IMR-90 (cell line): ENCODE measurements around the gene RSPH3. TPM values are rescaled to one million over a fixed set of nuclear protein-coding genes. Genes with fewer than 3 reads are reported as not detected.

Experiments used
- ATAC-seq: fragments of 200-7000 bp; cut with Tn5 transposase; 2 replicates; pipeline ENCODE4 v1.9.1; 2020; ENCODE audit warnings: low read depth, mild to moderate bottlenecking, moderate library complexity
- BruUV-seq: library from RNA; stranded (reverse); fragments of 400-500 nt; replicated peaks from 2 replicates; lab custom pipeline; 2021; lab: Mats Ljungman, UMichigan
- CTCF ChIA-PET: fragments of 300-600 bp; formaldehyde crosslinking; extraction: SDS; loops from one replicate; lab custom pipeline; 2021; ENCODE audit warnings: antibody characterized with exemption; lab: Yijun Ruan, JAX
- POLR2A ChIA-PET: fragments of 300-600 bp; sonication (Branson Sonifier 250); formaldehyde crosslinking; loops from one replicate; lab custom pipeline; 2022; ENCODE audit warnings: antibody characterized with exemption; ENCODE audit not compliant: unreplicated experiment; lab: Charles Lee
- DNase-seq: peaks from one replicate; pipeline ENCODE4 v3.0.0; 2013
- H2AFZ ChIP-seq: replicated peaks from 2 replicates; pipeline ENCODE3; 2013; ENCODE audit warnings: low read length, mild to moderate bottlenecking; ENCODE audit not compliant: poor library complexity
- H2AK5ac ChIP-seq: 2 replicates; pipeline ENCODE4 v1.6.1; 2013; ENCODE audit warnings: low read depth, low read length, inconsistent platforms
- H2AK9ac ChIP-seq: replicated peaks from 2 replicates; pipeline ENCODE3; 2013; ENCODE audit warnings: mild to moderate bottlenecking, low read depth, low read length, moderate library complexity; ENCODE audit not compliant: poor library complexity
- H2BK120ac ChIP-seq: 2 replicates; pipeline ENCODE4 v1.6.1; 2013; ENCODE audit warnings: low read depth, low read length, inconsistent platforms
- H2BK15ac ChIP-seq: 3 replicates; pipeline ENCODE4 v1.6.1; 2013; ENCODE audit warnings: low read depth, low read length, inconsistent platforms
- H2BK20ac ChIP-seq: 2 replicates; pipeline ENCODE4 v1.6.1; 2013; ENCODE audit warnings: low read depth, mild to moderate bottlenecking, inconsistent platforms, low read length, moderate library complexity
- H2BK5ac ChIP-seq: 2 replicates; pipeline ENCODE4 v1.6.1; 2013; ENCODE audit warnings: mild to moderate bottlenecking, low read depth, low read length, inconsistent platforms; ENCODE audit not compliant: poor library complexity, severe bottlenecking
- H3K14ac ChIP-seq: replicated peaks from 2 replicates; pipeline ENCODE4 v1.6.1; 2013; ENCODE audit warnings: low read depth, low read length, inconsistent platforms
- H3K18ac ChIP-seq: 2 replicates; pipeline ENCODE4 v1.6.1; 2013; ENCODE audit warnings: low read depth, low read length, control low read depth
- H3K23ac ChIP-seq: 2 replicates; pipeline ENCODE4 v1.6.1; 2013; ENCODE audit warnings: low read depth, low read length, inconsistent platforms
- H3K27ac ChIP-seq: 2 replicates; pipeline ENCODE4 v1.5.1; 2013; ENCODE audit warnings: mild to moderate bottlenecking, control low read depth, low read length; ENCODE audit not compliant: insufficient read depth
- H3K27me3 ChIP-seq: 2 replicates; pipeline ENCODE4 v1.6.1; 2013; ENCODE audit warnings: low read length; ENCODE audit not compliant: control insufficient read depth, insufficient read depth
- H3K36me3 ChIP-seq: 2 replicates; pipeline ENCODE4 v1.6.1; 2013; ENCODE audit warnings: low read length, mixed read lengths; ENCODE audit not compliant: control insufficient read depth, insufficient read depth
- H3K4ac ChIP-seq: 2 replicates; pipeline ENCODE4 v1.6.1; 2013; ENCODE audit warnings: low read depth, low read length, inconsistent platforms
- H3K4me1 ChIP-seq: 2 replicates; pipeline ENCODE4 v1.6.1; 2013; ENCODE audit warnings: low read length, mixed read lengths; ENCODE audit not compliant: control insufficient read depth, insufficient read depth
- H3K4me2 ChIP-seq: 2 replicates; pipeline ENCODE4 v1.6.1; 2013; ENCODE audit warnings: low read depth, mild to moderate bottlenecking, control low read depth, low read length, moderate library complexity
- H3K4me3 ChIP-seq: 2 replicates; pipeline ENCODE4 v1.5.1; 2013; ENCODE audit warnings: low read depth, mild to moderate bottlenecking, control low read depth, low read length, moderate library complexity; ENCODE audit not compliant: insufficient read depth
- H3K56ac ChIP-seq: 2 replicates; pipeline ENCODE4 v1.6.1; 2013; ENCODE audit warnings: low read length, inconsistent platforms; ENCODE audit not compliant: insufficient read depth; ENCODE audit errors: extremely low read depth
- H3K79me1 ChIP-seq, 2 experiments: 2 replicates each; pipeline ENCODE4 v1.6.1; 2013; ENCODE audit warnings: low read length in 2 of 2, inconsistent platforms in 1 of 2, low read depth in 1 of 2
- H3K9ac ChIP-seq: 2 replicates; pipeline ENCODE4 v1.6.1; 2013; ENCODE audit warnings: low read depth, low read length, control low read depth
- H3K9me1 ChIP-seq: 2 replicates; pipeline ENCODE4 v1.6.1; 2013; ENCODE audit warnings: low read length, inconsistent platforms; ENCODE audit not compliant: insufficient read depth
- H3K9me3 ChIP-seq: 2 replicates; pipeline ENCODE4 v1.6.1; 2013; ENCODE audit warnings: low read length; ENCODE audit not compliant: control insufficient read depth, insufficient read depth
- H4K20me1 ChIP-seq: 2 replicates; pipeline ENCODE4 v1.6.1; 2013; ENCODE audit warnings: low read length, inconsistent platforms; ENCODE audit not compliant: insufficient read depth
- H4K5ac ChIP-seq: 2 replicates; pipeline ENCODE4 v1.6.1; 2013; ENCODE audit warnings: mild to moderate bottlenecking, low read depth, low read length, control low read depth
- H4K8ac ChIP-seq, 2 experiments: 2 replicates each; pipeline ENCODE4 v1.6.1; 2013; ENCODE audit warnings: low read depth in 2 of 2, low read length in 2 of 2, control low read depth in 1 of 2, inconsistent platforms in 1 of 2
- H4K91ac ChIP-seq: 2 replicates; pipeline ENCODE4 v1.6.1; 2013; ENCODE audit warnings: low read depth, low read length, inconsistent platforms; ENCODE audit not compliant: insufficient read depth
- BHLHE40 ChIP-seq: fragments of 150-350 bp; IDR thresholded peaks from 2 replicates; pipeline ENCODE4 v1.6.1; 2016; ENCODE audit warnings: mild to moderate bottlenecking, low read depth, low read length
- CEBPB ChIP-seq: IDR thresholded peaks from 2 replicates; pipeline ENCODE4 v1.6.1; 2012; ENCODE audit warnings: low read depth, low read length, improper control_type of control experiment
- CHD1 ChIP-seq: IDR thresholded peaks from 2 replicates; pipeline ENCODE4 v1.6.1; 2012; ENCODE audit warnings: low read depth, low read length, improper control_type of control experiment
- FOS ChIP-seq: fragments of 150-350 bp; IDR thresholded peaks from 2 replicates; pipeline ENCODE4 v1.6.1; 2016; ENCODE audit warnings: low read depth, low read length
- MAFK ChIP-seq: IDR thresholded peaks from 2 replicates; pipeline ENCODE4 v1.6.1; 2012; ENCODE audit warnings: low read depth, low read length, improper control_type of control experiment
- MAZ ChIP-seq: IDR thresholded peaks from 2 replicates; pipeline ENCODE4 v1.6.1; 2012; ENCODE audit warnings: low read depth, mild to moderate bottlenecking, low read length, improper control_type of control experiment, moderate library complexity, borderline replicate concordance
- MXI1 ChIP-seq: IDR thresholded peaks from 2 replicates; pipeline ENCODE4 v1.6.1; 2012; ENCODE audit warnings: low read depth, mild to moderate bottlenecking, low read length, moderate library complexity, borderline replicate concordance
- NFE2L2 ChIP-seq: fragments of 150-350 bp; IDR thresholded peaks from 2 replicates; pipeline ENCODE4 v1.6.1; 2016; ENCODE audit warnings: low read depth, mild to moderate bottlenecking, low read length
- POLR2A ChIP-seq: IDR thresholded peaks from 2 replicates; pipeline ENCODE4 v1.6.1; 2012; ENCODE audit warnings: mild to moderate bottlenecking, low read depth, low read length
- RAD21 ChIP-seq: IDR thresholded peaks from 2 replicates; pipeline ENCODE4 v1.6.1; 2012; ENCODE audit warnings: low read length, improper control_type of control experiment
- RCOR1 ChIP-seq: IDR thresholded peaks from 2 replicates; pipeline ENCODE4 v1.6.1; 2012; ENCODE audit warnings: mild to moderate bottlenecking, low read length, improper control_type of control experiment; ENCODE audit not compliant: insufficient replicate concordance
- RFX5 ChIP-seq: IDR thresholded peaks from 2 replicates; pipeline ENCODE4 v1.8.0; 2012; ENCODE audit warnings: low read depth, mild to moderate bottlenecking, low read length, moderate library complexity
- WGBS, 2 experiments: methylation state at CpG; one replicate each; pipeline versions ENCODE4 v1.1.5 to v1.1.7; 2013; ENCODE audit warnings: missing lambda C conversion rate in 2 of 2; ENCODE audit not compliant: insufficient read length in 1 of 2; ENCODE audit errors: extremely low coverage in 2 of 2; 5-methylcytosine and 5-hydroxymethylcytosine counted together
- dilution Hi-C: fragments of 300-500 bp; cut with HindIII; formaldehyde crosslinking; loops from one replicate; pipeline ENCODE4 v1.14.3; 2018; ENCODE audit warnings: low sequenced_read_pairs; ENCODE audit not compliant: unreplicated experiment
- in situ Hi-C: fragments of 300-500 bp; cut with MboI; formaldehyde crosslinking; loops from 3 replicates; pipeline ENCODE4 v1.14.3; 2019; ENCODE audit warnings: low sequenced_read_pairs, inconsistent platforms, mixed read lengths
- intact Hi-C: fragments of 100-400 bp; cut with micrococcal nuclease; formaldehyde crosslinking; loops from 2 replicates; pipeline ENCODE4 v1.10.0; 2022
- polyA plus RNA-seq, 3 experiments: library from polyadenylated mRNA; depleted of rRNA; stranded (reverse); fragments of >200 nt; gene quantifications; 2 replicates each; pipeline ENCODE4 v1.2.3, GENCODE V29; 2012; ENCODE audit warnings: low replicate concordance in 1 of 3
- total RNA-seq: library from RNA; depleted of rRNA; stranded (reverse); fragments of >200 nt; gene quantifications from 2 replicates; pipeline ENCODE4 v1.2.3, GENCODE V29; 2012
- TF ChIP-seq, protein P1 (sequence below): fragments of 150-350 bp; IDR thresholded peaks from 2 replicates; pipeline ENCODE4 v1.6.1; 2016; ENCODE audit warnings: low read depth, mild to moderate bottlenecking, low read length, moderate library complexity, borderline replicate concordance
- TF ChIP-seq, protein P2 (sequence below): fragments of 150-350 bp; IDR thresholded peaks from 2 replicates; pipeline ENCODE4 v1.6.1; 2017; ENCODE audit warnings: mild to moderate bottlenecking, antibody characterized with exemption, low read length, low read depth
- TF ChIP-seq, protein P3 (sequence below): conservative IDR thresholded peaks from 2 replicates; pipeline ENCODE4 v1.5.1; 2012; ENCODE audit warnings: mild to moderate bottlenecking, low read depth, low read length, improper control_type of control experiment

Gene RSPH3
- total and polyA plus RNA-seq, 2 of the 4 experiments (the other 2 are of a cell fraction) = 1.7 to 3.0 TPM

DNA sequence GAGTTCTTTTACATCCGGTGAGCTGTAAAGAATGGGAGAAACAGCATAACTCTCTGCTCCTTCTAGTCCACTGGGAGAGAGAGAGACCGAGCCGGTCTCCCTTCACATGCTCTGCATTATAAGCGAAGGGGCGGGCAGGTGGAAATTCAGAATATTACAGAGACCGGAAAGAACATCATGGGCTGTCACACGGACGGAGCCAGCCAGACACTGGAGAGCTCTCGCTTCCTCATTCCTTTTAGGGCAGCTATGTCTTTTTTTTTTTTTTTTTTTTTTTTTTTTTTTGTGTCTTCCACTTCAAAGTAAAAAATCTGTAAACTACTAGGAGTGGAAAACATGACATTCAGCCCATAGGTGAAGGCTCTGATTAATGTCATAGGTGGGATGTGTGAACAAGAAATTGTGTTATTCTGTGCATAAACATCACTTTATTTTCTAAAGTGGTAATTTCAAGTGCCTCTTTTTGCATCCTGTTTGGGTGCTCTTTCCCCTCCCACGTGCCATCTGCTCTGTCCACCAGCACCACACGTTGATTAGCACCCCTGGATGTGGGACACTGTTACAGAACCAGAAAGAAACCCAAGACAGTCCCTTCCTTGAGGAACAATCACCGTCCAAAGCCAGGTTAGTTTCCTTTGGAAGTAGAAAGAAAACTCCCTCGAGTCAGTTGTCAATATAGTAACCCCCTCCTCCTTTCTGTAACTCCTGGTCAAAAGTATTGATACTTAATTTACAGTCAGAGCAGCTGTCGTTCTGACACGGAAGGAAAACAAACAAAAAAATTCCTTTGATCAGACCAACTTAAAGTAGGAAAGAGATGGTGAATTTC, 45.1 kb upstream of the RSPH3 start, which contains the start of gene TAGAP:
TSS of gene TAGAP (minus strand) at position 93 of the 829 bp plus-strand sequence. CDS start 845 bp downstream, outside the sequence.
- Histone ChIP-seq H2AFZ (no peak within 1 kb of the TSS), H3K4me1 (no peaks in the 10 kb centered on the region), H3K18ac (no peak within 1 kb of the TSS), H4K91ac (no peak within 1 kb of the TSS), H3K27ac (no peak within 1 kb of the TSS), H3K4ac (no peak within 1 kb of the TSS), H2BK5ac (no peak within 1 kb of the TSS), H4K20me1 (no peaks in the 10 kb centered on the region), H3K14ac (no peak within 1 kb of the TSS), H3K56ac (no peak within 1 kb of the TSS), H3K23ac (no peak within 1 kb of the TSS), H3K9ac (no peak within 1 kb of the TSS), H2BK15ac (no peak within 1 kb of the TSS), H3K4me2 (no peak within 1 kb of the TSS), H3K79me1 (no peaks in the 10 kb centered on the region), H3K27me3 (peaks cover 46% of the 10 kb centered on the region), H2AK5ac (no peak within 1 kb of the TSS), H3K9me1 (no peaks in the 10 kb centered on the region), H4K5ac (no peak within 1 kb of the TSS), H2BK20ac (no peak within 1 kb of the TSS), H3K9me3 (no peaks in the 10 kb centered on the region), H3K4me3 (no peak within 1 kb of the TSS), H2AK9ac (no peak within 1 kb of the TSS), H3K36me3 (no peaks in the 10 kb centered on the region), H2BK120ac (no peak within 1 kb of the TSS), H4K8ac (no peak within 1 kb of the TSS)
- DNase-seq (peak; percentile 2), ATAC-seq (no peak)
- CTCF ChIA-PET = interaction anchor here (2.4 kb wide), 1 partner anchor 59 kb away, joined by 11 read pairs; no protein-coding TSS in a partner anchor
- 0% methylated on average over 1 of the region's 15 CpGs; no CpG with 5 or more reads in 1 of the 2 experiments for WGBS, 2 experiments
- in situ Hi-C loops (no loop called here), dilution Hi-C loops (no loop called here), intact Hi-C loops (no loop called here)
- no TSS peak for BruUV-seq
- POLR2A ChIA-PET = no interaction called here
- TF ChIP-seq, protein P1, sequence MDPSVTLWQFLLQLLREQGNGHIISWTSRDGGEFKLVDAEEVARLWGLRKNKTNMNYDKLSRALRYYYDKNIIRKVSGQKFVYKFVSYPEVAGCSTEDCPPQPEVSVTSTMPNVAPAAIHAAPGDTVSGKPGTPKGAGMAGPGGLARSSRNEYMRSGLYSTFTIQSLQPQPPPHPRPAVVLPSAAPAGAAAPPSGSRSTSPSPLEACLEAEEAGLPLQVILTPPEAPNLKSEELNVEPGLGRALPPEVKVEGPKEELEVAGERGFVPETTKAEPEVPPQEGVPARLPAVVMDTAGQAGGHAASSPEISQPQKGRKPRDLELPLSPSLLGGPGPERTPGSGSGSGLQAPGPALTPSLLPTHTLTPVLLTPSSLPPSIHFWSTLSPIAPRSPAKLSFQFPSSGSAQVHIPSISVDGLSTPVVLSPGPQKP = no peak
- TF ChIP-seq BHLHE40 = no peak
- no peak for TF ChIP-seq CHD1
- TF ChIP-seq RAD21 = no peak
- no peak for TF ChIP-seq RFX5
- TF ChIP-seq NFE2L2 = no peak
- TF ChIP-seq MAFK = no peak
- TF ChIP-seq MXI1 = no peak
- TF ChIP-seq, protein P2, sequence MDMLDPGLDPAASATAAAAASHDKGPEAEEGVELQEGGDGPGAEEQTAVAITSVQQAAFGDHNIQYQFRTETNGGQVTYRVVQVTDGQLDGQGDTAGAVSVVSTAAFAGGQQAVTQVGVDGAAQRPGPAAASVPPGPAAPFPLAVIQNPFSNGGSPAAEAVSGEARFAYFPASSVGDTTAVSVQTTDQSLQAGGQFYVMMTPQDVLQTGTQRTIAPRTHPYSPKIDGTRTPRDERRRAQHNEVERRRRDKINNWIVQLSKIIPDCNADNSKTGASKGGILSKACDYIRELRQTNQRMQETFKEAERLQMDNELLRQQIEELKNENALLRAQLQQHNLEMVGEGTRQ = no peak
- TF ChIP-seq POLR2A = no peak
- TF ChIP-seq FOS = no peak
- no peak for TF ChIP-seq MAZ
- TF ChIP-seq, protein P3, sequence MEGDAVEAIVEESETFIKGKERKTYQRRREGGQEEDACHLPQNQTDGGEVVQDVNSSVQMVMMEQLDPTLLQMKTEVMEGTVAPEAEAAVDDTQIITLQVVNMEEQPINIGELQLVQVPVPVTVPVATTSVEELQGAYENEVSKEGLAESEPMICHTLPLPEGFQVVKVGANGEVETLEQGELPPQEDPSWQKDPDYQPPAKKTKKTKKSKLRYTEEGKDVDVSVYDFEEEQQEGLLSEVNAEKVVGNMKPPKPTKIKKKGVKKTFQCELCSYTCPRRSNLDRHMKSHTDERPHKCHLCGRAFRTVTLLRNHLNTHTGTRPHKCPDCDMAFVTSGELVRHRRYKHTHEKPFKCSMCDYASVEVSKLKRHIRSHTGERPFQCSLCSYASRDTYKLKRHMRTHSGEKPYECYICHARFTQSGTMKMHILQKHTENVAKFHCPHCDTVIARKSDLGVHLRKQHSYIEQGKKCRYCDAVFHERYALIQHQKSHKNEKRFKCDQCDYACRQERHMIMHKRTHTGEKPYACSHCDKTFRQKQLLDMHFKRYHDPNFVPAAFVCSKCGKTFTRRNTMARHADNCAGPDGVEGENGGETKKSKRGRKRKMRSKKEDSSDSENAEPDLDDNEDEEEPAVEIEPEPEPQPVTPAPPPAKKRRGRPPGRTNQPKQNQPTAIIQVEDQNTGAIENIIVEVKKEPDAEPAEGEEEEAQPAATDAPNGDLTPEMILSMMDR = no peak
- no peak for TF ChIP-seq RCOR1
- TF ChIP-seq CEBPB = no peak
